ENCODE results near the gene ZFYVE19. TPM values are rescaled to one million over a fixed set of nuclear protein-coding genes. Genes with fewer than 3 reads are reported as not detected.

ZFYVE19 gene
- total RNA-seq, 1 experiment from 2014 or later = 39.5 TPM

DNA sequence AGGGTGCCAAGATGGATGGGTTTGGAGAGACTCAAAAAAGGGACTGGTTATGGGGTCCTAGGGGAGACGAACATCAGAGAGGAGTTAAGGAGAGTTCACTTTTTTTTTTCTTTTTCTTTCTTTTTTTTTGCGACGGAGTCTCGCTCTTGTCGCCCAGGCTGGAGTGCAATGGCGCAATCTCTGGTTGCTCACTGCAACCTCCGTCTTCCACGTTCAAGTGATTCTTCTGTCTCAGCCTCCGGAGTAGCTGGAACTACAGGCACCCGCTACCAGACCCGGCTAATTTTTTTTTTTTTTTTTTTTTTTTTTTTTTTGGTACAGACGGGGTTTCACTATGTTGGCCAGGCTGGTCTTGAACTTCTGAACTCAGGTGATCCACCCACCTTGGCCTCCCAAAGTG lies 38.1 kb downstream of the ZFYVE19 start:
- in situ Hi-C loops (cut with HindIII; ENCODE audit: low pct_unique_long_range_greater_than_20kb, low sequenced_read_pairs) = no loop called here
- Histone ChIP-seq H3K27me3 (ENCODE audit: control insufficient read depth, insufficient read depth, low read length) (peaks cover 5% of the 10 kb centered on the region; the same call in 1 of the 2 replicates), H3K4me3 (ENCODE audit: low read depth in 2 of 2, low read length in 2 of 2) (peak overlapping the region; percentile 43 to 53), H3K4me1 (ENCODE audit: control insufficient read depth, insufficient read depth, low read length) (peaks cover 3% of the 10 kb centered on the region; the same call in 1 of the 2 replicates), H3K36me3 (ENCODE audit: control insufficient read depth, insufficient read depth, low read length) (peaks cover 2% of the 10 kb centered on the region; the same call in 1 of the 2 replicates), H3K9me3 (ENCODE audit: control insufficient read depth, insufficient read depth, low read depth, low read length) (no peaks in the 10 kb centered on the region), H3K27ac (ENCODE audit: low read length) (no peak overlapping the region; the same call in 1 of the 2 replicates)
- CTCF ChIA-PET = interaction anchor here (1.1 kb wide), 1 partner anchor 14 kb away, joined by 3 read pairs; no protein-coding TSS in a partner anchor
- DNase-seq (ENCODE audit: low read depth, low spot score) (no peak), ATAC-seq (no peak)
- BruUV-seq (replicated peaks) = no TSS peak
- TF ChIP-seq, protein P1, sequence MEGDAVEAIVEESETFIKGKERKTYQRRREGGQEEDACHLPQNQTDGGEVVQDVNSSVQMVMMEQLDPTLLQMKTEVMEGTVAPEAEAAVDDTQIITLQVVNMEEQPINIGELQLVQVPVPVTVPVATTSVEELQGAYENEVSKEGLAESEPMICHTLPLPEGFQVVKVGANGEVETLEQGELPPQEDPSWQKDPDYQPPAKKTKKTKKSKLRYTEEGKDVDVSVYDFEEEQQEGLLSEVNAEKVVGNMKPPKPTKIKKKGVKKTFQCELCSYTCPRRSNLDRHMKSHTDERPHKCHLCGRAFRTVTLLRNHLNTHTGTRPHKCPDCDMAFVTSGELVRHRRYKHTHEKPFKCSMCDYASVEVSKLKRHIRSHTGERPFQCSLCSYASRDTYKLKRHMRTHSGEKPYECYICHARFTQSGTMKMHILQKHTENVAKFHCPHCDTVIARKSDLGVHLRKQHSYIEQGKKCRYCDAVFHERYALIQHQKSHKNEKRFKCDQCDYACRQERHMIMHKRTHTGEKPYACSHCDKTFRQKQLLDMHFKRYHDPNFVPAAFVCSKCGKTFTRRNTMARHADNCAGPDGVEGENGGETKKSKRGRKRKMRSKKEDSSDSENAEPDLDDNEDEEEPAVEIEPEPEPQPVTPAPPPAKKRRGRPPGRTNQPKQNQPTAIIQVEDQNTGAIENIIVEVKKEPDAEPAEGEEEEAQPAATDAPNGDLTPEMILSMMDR (IDR thresholded peaks at IDR 0.05) = no peak
- POLR2A ChIA-PET = no interaction called here
- intact Hi-C loops (cut with micrococcal nuclease; ENCODE audit: unreplicated experiment) = no loop called here

DNA sequence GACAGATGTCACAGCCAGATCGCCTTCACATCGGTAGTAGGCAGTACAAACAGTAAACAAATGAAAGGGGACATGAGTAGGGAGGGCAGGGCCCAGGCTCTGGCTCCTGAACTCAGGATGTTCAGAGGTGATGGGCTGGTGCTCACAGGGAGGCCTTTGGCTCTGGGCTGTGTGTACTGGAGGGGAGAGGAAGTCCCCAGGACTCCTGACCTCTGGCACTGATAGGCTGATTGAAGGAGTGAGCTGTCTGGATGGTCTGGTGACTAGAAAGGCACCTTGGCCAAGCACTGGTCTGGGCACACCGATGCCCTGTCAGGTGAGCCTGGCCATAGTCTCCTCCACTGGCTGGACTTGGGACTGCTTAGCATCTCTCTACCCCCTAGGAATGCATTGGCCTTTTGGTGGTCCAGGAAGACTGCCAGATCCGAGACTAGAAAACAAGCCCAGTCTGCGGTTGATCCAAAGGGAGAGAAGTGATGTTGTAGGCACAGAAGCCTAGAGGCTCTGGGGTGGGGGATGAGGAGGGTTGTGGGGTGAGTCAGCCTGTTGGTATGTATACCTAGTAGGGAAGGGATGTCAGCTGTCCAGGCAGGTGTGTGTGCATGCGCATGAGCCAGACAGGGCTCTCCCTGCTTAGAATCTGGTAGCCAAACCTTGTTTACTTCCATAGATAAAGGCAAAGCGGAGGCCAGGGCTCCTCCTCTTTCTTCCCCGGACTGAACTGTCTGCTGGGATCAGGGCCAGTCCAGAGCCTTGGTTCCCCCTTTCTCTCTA lies 38.8 kb downstream of the ZFYVE19 start:
- Histone ChIP-seq H3K4me1 (ENCODE audit: control insufficient read depth, insufficient read depth, low read length) (peaks cover 3% of the 10 kb centered on the region; the same call in 1 of the 2 replicates), H3K9me3 (ENCODE audit: control insufficient read depth, insufficient read depth, low read depth, low read length) (no peaks in the 10 kb centered on the region), H3K27ac (ENCODE audit: low read length) (no peak overlapping the region; the same call in 1 of the 2 replicates), H3K4me3 (ENCODE audit: low read depth in 2 of 2, low read length in 2 of 2) (no peak overlapping the region), H3K36me3 (ENCODE audit: control insufficient read depth, insufficient read depth, low read length) (peaks cover 2% of the 10 kb centered on the region; the same call in 1 of the 2 replicates), H3K27me3 (ENCODE audit: control insufficient read depth, insufficient read depth, low read length) (peaks cover 5% of the 10 kb centered on the region; the same call in 1 of the 2 replicates)
- no TSS peak for BruUV-seq (replicated peaks)
- in situ Hi-C loops (cut with HindIII; ENCODE audit: low pct_unique_long_range_greater_than_20kb, low sequenced_read_pairs) = no loop called here
- ChIA-PET CTCF (no interaction called here), POLR2A (interaction anchor here (0.6 kb wide), 1 partner anchor 40 kb away, joined by 6 read pairs; no protein-coding TSS in a partner anchor)
- ATAC-seq (peak; percentile 44; the same call in 1 of the 2 replicates), DNase-seq (ENCODE audit: low read depth, low spot score) (no peak)
- intact Hi-C loops (cut with micrococcal nuclease; ENCODE audit: unreplicated experiment) = no loop called here
- TF ChIP-seq POLR2AphosphoS5 (IDR thresholded peaks at IDR 0.05; ENCODE audit: low read depth, low read length) (no peak), SIN3A (IDR thresholded peaks at IDR 0.05; ENCODE audit: borderline replicate concordance, insufficient read depth, low read depth, low read length) (no peak), TCF7L2 (IDR thresholded peaks at IDR 0.05; ENCODE audit: low read depth, low read length) (no peak)
- TF ChIP-seq, protein P2, sequence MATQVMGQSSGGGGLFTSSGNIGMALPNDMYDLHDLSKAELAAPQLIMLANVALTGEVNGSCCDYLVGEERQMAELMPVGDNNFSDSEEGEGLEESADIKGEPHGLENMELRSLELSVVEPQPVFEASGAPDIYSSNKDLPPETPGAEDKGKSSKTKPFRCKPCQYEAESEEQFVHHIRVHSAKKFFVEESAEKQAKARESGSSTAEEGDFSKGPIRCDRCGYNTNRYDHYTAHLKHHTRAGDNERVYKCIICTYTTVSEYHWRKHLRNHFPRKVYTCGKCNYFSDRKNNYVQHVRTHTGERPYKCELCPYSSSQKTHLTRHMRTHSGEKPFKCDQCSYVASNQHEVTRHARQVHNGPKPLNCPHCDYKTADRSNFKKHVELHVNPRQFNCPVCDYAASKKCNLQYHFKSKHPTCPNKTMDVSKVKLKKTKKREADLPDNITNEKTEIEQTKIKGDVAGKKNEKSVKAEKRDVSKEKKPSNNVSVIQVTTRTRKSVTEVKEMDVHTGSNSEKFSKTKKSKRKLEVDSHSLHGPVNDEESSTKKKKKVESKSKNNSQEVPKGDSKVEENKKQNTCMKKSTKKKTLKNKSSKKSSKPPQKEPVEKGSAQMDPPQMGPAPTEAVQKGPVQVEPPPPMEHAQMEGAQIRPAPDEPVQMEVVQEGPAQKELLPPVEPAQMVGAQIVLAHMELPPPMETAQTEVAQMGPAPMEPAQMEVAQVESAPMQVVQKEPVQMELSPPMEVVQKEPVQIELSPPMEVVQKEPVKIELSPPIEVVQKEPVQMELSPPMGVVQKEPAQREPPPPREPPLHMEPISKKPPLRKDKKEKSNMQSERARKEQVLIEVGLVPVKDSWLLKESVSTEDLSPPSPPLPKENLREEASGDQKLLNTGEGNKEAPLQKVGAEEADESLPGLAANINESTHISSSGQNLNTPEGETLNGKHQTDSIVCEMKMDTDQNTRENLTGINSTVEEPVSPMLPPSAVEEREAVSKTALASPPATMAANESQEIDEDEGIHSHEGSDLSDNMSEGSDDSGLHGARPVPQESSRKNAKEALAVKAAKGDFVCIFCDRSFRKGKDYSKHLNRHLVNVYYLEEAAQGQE (IDR thresholded peaks at IDR 0.05; ENCODE audit: insufficient read depth in 1 of 2, low read depth in 2 of 2, low read length in 1 of 2) = no peak
- TF ChIP-seq, protein P1 (IDR thresholded peaks at IDR 0.05) = no peak

All from Panc1 (cell line).